Measurements from ENCODE around the gene TTC38.

DNA sequence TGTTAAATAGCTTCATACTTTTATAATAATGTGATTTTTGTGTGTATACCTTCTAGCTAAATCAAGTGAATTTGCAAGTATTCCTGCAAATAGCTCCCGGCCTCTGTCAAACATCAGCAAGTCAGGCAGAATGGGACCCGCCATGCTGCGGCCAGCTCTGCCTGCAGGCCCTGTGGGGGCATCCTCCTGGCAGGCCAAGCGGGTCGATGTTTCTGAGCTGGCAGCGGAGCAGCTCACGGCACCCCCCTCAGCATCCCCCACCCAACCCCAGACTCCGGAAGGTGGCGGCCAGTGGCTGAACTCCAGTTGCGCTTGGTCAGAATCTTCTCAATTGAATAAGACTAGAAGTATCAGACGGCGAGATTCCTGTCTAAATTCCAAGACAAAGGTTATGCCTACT, 48.2 kb downstream of the TTC38 start:
- TF ChIP-seq EZH2phosphoT487 (IDR thresholded peaks at IDR 0.05; ENCODE audit: borderline replicate concordance) = no peak
- TF ChIP-seq, protein P1, sequence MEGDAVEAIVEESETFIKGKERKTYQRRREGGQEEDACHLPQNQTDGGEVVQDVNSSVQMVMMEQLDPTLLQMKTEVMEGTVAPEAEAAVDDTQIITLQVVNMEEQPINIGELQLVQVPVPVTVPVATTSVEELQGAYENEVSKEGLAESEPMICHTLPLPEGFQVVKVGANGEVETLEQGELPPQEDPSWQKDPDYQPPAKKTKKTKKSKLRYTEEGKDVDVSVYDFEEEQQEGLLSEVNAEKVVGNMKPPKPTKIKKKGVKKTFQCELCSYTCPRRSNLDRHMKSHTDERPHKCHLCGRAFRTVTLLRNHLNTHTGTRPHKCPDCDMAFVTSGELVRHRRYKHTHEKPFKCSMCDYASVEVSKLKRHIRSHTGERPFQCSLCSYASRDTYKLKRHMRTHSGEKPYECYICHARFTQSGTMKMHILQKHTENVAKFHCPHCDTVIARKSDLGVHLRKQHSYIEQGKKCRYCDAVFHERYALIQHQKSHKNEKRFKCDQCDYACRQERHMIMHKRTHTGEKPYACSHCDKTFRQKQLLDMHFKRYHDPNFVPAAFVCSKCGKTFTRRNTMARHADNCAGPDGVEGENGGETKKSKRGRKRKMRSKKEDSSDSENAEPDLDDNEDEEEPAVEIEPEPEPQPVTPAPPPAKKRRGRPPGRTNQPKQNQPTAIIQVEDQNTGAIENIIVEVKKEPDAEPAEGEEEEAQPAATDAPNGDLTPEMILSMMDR (conservative IDR thresholded peaks at IDR 0.05; ENCODE audit: low read length) = no peak
